ENCODE results near the gene RAB9A.
"Not testable (repeated sequence)": the region's sequence is repeated elsewhere in the genome, so short reads cannot be mapped to it uniquely, and the experiment has no call there.

RAB9A gene

DNA sequence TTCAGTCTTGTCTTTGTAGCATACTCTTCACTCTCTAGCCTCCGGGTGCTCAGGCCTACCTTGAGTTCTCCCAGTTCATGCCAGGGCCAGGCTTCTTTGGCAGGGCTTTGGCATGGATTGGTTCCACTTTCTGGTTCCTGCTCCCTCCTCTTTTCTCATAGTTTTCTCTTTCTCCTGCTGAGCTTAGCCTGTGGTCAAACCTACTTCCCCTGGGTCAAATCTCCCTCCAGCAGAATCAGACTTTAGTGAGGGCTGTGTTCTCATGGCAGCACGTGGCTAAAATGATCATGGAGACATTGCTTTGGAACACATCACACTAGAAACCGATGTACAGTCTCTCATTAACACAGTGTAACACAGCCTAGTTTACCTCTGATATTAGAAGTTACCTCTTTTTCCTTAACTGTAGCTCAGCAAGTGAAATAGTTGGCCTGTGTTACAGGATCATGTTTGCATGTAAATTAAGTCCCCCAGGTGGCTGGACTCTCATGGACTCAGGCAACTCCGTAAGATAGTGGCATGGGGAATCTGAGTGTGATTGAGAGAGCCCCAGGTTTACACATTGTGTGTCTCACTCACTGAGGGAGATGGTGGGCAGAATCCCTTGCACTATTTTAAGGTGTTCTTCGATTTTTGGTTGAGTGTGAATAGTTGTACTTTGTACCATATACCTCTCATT lies 13.3 kb downstream of the RAB9A start:
- DNase-seq (ENCODE audit: low read depth in 2 of 2), result no peak

DNA sequence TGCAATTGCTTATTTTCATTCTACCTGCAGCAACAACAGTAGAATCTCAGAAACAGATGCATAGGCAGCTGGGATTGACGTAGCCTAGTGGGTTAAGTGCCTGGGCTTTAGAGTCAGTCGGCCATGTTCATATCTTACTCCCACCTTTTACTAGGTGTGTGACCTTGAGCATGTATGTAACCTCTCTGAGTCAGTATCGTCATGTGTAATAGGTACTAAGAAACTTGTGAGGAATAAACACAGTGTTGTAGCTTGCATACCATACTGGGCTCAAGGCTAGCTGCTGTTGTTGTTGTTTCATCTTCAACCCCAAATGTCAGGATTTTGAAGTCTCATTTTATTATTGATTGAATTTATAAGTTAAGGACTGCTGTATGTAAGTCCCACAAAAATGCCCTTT lies 14.2 kb downstream of the RAB9A start:
- no peak for DNase-seq (ENCODE audit: low read depth in 2 of 2)

DNA sequence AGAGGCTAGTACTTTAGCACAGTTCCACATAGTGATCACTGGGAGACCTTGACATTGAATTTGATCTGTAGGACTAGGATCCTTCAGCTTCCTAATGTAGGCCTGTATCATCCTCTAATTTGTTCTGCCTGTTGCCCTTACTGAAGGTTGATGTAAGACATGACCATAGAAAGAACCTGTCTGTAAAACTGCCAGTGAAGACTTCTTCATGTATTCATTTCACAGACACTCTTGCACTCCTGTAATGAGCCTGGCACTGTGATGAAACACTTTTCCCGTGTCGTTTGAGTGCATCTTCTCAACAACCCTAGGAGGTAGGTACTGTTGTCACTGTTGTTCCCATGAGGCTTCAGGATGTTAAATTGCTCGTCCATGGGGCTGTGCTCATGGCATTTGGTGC lies 14.7 kb downstream of the RAB9A start:
- no peak for DNase-seq (ENCODE audit: low read depth in 2 of 2)

DNA sequence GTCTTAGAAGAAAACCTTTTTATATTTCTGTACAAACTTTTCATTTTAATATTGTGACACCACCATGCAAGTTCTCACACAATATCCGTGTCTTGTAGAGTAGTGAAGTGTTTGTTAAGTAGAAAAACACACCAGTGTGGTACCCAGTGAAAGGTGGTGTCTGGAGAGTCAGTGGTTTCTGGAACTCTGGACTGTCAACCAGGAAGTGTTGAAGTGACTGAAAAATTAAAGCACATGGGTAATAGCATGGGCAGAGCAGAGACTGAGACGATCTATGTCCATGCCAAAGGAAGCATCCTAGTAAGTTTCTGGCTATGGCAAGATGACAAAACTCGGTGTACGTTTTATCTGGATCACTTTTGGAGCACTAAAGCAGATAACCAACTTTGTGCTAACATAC lies 22.2 kb downstream of the RAB9A start:
- DNase-seq (ENCODE audit: low read depth in 2 of 2), result no peak

DNA sequence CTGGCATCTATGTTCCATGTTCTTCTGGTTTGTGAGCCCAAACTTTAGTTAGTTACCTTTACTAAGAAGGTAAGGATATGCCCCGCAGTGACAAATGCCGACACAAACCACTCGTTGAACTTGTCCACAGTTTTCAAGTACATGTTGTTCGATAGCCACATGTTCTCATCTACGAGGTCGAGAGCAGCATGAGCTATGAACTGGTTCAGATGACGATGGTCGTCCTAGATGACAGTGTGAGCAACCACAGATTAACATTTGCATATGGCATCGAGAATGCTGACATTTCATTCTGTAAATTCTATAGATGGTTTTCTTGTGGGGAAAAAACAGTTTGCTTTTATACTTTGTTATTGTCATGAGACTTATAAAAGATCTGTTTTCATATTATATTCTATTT lies 27.5 kb downstream of the RAB9A start:
- no peak for DNase-seq (ENCODE audit: low read depth in 2 of 2)

DNA sequence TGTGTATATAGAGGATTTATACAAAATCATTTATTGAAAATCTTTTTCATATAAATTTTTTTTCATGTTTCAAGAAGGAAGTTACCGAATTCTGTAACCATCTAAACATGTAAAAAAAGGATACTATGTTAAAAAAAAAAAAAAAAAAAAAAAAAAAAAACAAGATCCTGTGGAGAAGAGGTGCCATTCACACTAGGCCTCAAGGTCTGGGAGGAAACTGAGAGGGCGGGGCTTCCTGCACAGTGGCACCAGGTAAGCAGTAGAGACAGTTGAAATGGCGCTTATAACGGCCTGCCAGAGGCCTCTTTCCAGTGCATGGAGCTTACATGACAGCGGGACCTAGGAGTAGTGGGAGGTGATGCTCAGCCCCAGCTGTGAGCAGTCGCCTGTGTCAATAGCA lies 28.0 kb downstream of the RAB9A start:
- DNase-seq (ENCODE audit: low read depth in 2 of 2), result no peak

DNA sequence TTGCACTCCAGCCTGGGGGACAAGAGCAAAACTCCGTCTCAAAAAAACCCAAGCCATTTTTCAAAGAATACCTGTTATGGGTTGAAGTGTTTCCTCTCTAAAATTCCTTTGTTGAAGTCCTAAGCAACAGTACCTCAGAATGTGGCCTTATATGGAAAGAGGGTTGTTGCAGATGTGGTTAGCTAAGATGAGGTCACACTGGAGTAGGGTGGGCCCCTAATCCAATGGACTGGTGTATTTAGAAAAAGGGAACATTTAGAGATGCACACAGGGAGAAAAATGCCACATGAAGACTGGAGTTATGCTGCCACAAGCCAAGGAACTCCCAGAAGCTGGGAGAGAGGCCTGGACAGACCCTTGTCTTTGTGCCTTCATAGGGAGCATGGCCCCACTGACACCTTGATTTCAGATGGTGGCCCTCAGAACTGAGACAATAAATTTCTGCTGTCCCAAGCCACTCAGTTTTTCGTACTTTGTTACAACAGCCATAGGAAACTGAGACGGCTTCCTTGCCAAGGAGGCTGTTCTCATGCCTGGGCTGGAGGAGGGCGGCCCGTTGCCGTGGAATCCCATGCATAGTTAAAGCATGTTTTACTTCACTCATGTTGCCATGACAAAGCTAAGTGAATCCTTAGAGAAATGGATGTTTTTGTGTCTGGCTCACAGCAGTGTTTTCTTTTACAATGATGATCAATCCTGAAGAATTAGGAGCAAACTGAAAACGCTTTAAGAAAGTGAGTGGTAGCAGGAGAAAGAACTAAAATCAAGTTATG lies 29.0 kb downstream of the RAB9A start:
- DNase-seq (ENCODE audit: low read depth in 2 of 2), result no peak

DNA sequence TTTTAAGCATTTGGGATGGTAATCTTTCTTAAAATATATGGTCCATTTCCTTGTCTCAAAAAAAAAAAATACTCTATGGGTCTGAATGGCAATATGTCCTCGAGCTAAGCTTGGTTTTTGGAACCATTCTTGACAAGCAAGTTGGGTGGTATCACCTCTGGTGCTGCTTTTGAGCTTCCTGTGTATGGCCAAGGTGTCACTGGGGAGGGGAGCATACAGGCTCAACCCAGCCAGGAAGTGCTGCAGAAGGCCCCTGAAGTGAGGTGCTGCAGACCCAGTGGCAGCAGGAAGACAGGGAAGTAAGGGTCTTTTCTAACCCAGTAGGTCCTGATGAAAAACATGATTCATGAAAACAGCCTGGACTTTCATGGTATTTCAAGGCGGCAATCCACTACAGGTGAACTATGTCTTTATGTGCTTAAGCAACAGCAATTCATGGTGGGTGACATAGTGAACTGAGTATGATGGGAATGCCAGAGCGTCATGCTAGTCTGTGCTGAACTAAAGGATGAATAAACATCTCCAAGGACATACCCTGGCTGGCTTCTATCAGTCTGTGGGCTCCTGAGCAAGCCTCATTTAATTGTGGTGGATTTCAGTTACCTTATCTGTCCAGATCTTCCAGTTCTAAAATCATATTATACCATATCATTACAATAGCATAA lies 30.4 kb downstream of the RAB9A start:
- DNase-seq (ENCODE audit: low read depth in 2 of 2), result no peak

DNA sequence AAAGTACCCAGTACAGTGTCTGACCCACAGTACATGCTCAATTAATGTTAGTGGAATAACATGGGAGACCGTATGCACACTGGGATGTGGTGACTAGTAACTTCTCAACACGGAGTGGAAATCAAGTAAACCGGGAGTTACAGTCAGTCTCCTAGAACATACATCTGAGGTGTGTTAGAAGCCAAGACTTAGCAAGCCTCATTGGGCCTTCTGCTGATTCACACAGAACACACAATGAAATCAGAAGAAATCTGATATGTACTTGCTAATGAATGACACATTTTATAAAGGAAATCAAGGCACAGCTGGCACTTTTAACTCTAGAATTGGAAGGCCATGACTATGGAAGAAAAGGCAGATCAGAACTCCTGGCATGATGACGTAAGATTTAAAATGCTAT lies 32.4 kb downstream of the RAB9A start:
- DNase-seq (ENCODE audit: low read depth in 2 of 2), result no peak

DNA sequence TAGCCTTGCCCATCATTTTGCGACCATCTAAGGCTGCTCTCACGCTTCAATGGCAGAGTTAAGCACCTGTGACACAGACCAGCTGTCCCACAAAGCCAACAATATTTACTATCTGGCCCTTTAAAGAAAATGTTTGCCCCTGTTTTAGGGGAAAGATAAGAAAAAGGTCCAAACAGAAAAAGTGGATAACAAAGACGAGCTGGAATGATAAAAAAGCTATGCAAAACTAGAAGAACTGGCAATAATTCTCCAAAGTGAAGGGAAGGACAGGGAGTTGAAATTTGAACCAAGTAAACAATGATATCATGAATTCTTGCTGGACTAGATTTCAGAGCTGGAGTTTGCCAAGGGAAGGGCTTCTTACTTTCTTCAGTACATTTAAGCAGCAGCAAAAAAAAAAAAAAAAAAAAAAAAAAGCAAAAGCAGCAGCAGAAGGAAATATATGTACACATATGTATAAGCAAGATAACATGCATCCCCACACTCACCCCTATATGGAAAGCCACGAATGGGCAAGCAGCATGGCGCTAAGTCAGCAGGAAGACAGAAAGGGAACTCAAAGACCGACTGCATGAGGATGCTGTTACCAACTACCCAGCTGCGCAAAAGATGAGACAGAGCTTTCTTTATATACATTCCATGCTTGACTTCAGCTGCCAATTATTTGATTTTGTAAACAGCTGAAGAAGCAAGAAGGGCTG lies 33.0 kb downstream of the RAB9A start:
- no peak for DNase-seq (ENCODE audit: low read depth in 2 of 2)

DNA sequence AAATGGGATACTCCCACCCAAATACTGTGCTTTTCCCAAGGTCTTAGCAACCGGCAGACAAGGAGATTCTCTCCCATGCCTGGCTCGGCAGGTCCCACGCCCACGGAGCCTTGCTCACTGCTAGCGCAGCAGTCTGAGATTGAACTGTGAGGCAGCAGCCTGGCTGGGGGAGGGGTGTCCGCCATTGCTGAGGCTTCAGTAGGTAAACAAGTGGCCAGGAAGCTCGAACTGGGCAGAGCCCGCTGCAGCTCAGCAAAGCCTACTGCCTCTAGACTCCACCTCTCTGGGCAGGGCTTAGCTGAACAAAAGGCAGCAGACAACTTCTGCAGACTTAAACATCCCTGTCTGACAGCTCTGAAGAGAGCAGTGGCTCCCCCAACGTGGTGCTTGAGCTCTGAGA lies 36.0 kb downstream of the RAB9A start:
- DNase-seq (ENCODE audit: low read depth in 2 of 2), result not testable (repeated sequence)

DNA sequence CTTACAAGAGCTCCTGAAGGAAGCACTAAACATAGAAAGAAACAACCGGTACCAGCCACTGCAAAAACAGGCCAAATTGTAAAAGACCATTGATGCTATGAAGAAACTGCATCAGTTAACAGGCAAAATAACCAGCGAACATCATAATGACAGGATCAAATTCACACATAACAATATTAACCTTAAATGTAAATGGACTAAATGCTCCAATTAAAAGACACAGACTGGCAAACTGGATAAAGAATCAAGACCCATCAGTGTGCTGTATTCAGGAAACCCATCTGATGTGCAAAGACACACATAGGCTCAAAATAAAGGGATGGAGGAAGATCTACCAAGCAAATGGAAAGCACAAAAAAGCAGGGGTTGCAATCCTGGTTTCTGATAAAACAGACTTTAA lies 37.7 kb downstream of the RAB9A start:
- not testable (repeated sequence) for DNase-seq (ENCODE audit: low read depth in 2 of 2)

DNA sequence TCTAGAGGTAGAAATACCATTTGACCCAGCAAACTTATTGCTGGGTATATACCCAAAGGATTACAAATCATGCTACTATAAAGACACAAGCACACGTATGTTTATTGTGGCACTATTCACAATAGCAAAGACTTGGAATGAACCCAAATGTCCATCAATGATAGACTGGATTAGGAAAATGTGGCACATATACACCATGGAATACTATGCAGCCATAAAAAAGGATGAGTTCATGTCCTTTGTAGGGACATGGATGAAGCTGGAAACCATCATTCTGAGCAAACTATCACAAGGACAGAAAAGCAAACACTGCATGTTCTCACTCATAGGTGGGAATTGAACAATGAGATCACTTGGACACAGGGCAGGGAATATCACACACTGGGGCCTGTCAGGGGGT lies 41.6 kb downstream of the RAB9A start:
- not testable (repeated sequence) for DNase-seq (ENCODE audit: low read depth in 2 of 2)

DNA sequence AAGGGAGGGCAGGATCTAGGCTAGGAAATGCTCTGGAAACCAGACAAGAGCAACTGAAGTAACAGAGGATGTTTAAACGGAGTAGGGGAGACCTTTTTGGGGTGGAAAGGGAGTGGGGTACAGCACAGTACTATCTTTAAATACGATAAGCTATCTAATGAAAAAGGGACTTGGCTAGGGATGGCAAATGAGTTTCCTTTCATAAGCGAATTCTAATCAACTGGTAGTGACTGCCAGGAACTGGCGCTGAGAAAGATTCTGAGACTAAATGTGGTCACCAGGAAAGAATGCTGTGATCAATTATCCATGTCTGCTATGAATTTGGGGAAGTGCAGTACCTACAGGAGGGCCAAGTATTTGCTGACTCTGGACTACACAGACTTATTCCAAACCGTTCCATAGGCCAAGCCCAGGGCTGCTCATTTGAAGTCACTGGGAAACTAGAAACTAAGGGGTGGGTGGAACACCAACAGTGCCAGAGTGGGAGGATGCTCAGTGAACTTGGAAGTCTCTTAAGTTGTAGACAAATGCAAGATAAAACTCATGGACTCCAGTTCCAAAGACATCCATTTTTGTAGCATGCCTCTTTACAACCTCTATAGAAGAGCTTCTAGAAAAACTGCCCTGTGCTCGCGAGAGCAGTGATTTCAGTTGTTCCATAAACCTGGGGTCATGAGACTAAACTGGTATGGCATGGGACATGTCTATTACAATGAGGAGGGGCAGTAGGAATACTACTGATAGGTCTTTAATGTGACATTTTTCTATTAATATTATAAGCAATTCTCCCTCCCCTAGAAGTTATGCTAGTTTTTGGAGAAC lies 43.5 kb downstream of the RAB9A start:
- no peak for DNase-seq (ENCODE audit: low read depth in 2 of 2)

DNA sequence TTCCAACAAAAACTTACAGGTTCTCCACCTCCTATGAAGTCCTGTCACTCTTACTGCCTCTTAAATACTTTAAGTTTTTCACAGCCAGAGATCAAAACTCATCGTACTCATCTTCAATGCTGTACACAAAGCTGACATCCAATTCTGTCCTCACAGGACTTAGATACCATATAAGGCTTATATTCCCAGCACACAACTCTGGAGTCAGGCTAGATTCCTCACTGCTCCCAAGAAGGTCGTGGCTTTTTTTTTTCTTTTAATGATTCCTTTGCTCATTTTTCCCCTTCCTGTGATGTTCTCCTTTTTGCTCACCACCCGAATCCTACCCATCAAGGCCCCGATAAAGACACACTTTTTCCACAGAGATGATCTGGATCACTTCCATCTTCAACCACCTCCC lies 44.6 kb downstream of the RAB9A start:
- no peak for DNase-seq (ENCODE audit: low read depth in 2 of 2)

DNA sequence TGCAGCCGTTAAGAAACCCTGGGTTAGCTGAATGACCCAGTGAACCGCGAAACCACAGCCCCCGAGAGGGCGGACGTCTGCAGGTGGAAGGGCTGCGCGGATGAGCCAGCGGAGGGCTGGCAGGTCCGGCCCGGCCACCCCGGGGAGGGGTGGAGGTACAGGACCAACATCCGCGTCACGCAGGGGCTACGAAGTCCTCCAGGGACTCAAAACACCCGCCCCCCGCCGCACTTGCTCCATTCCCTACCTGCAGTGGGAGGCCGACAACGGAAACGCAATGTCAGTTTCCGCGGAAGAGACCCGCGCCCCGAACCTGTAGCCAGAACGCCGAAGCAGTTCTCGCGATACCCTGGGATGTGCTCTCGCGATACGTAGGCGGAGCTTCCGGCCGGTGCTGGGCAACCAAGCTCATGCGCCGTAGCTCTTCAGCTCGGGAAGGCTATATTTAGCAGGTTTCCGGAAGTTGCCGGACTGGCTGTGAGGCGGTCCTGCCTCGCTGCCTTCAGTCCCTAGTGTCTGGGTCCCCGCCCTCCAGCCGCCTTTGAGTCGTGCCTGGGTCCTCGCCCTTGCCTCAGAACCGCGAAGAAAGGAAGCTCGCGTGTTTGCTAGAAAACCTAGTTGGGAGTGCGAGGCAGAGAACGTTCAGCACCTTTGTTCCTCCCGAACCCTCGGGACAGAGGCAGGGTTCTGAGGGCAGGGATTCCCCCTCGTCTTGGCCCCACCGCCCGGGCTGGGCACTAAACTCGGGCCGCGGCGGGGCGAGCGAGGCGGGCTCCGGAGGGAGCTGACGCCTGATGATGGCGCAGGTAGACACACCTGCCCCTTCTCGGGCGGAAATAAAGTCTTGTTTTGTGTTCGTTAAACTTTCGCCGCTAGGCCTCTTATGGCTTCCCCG lies 45.6 kb downstream of the RAB9A start, which contains the start of the genes OFD1 and TRAPPC2:
Gene OFD1 (plus strand): TSS at position 471 of the 895 bp plus-strand sequence. CDS start 324 bp downstream, at position 795.
Gene TRAPPC2 (minus strand): TSS at position 343 of the 895 bp plus-strand sequence. CDS start 14,657 bp downstream, outside the sequence.
- DNase-seq (ENCODE audit: low read depth in 2 of 2), result peak; percentile 75 to 89

DNA sequence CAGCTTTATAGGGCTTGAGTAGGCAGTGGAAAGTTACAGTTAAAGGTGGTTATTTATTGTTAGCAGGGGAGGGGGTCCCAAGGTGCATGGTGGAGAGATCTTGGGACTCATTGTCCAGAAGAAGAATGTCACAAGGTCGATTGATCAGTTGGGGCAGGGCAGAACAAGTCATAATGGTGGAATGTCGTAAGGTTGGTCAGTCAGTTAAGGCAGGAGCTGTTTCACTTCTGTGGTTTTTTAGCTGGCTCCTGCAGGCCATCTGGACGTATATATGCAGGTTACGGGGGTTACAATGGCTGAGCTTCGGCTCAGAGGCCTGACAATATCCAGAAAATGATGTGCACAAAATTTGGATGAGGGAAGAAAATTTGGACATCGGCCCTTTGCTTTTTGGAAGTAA lies 52.8 kb downstream of the RAB9A start:
- no peak for DNase-seq (ENCODE audit: low read depth in 2 of 2)

DNA sequence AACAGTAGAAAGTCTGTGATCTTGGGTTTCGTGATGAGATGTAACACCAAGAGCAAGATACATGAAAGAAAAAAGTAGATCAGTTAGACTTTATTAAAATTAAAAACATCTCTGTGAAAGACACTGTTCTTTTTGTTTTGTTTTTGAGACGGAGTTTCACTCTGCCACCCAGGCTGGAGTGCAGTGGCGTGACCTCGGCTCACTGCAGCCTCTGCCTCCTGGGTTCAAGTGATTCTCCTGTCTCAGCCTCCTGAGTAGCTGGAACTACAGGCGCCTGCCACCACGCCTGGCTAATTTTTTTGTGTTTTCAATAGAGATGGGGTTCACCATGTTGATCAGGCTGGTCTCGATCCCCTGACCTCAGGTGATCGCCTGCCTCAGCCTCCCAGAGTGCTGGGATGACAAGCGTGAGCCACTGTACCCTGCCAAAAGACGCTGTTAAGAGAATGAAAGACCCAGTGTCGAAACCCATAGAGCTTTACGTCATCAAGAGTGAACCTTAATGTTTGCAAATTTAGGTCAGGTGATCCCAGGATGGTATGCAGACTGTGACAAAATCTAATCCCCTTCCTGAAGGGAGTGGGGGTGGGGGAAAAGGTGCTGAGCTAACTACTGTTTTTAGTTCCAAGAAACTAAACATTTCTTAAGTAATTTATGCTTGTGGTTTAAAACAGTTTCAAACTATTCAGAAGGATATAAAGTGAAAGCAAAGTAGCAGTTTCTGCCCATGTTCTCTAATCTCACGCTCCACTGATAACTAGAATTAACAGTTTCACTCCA lies 53.7 kb downstream of the RAB9A start:
- peak in 1 of 2 donors; percentile 38 for DNase-seq (ENCODE audit: low read depth in 2 of 2)

DNA sequence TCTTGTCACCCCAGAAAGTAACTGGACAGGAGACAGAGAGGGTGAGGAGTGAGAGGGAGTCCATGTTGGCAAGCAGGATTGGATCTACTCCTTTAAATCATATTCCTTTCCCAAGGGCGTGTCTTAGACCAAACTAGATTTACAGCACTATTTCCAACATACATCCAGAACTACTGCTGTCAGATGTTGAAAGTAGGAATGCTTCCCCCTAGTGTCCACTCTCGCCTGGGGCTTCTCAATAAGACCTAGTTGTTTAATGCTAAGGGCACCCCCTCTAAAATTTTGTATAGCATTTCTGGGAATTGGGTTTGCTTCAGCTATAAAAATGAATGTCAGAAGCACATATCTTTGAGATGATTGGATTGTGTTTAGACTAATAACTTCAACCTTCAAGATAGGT lies 58.9 kb downstream of the RAB9A start:
- no peak for DNase-seq (ENCODE audit: low read depth in 2 of 2)

All from stimulated activated CD4-positive, alpha-beta T cell treated with anti-CD3 and anti-CD28 coated beads, Interleukin-15, amount 100 ng/mL, for 48 hours (primary cell).